Activated B cell treated with CpG ODN at 0.5 μM for 24 hours (primary cell): ENCODE results near the gene RNLS. TPM values are rescaled to one million over a fixed set of nuclear protein-coding genes. Genes with fewer than 3 reads are reported as not detected.

Experiments used
- ATAC-seq: fragments of 200-7000 bp; cut with Tn5 transposase; one replicate; pipeline ENCODE4 v1.10.0; 2021; ENCODE audit warnings: low read depth, mild to moderate bottlenecking, moderate library complexity
- CTCF ChIA-PET: fragments of 350-600 bp; sonication (Branson Sonifier 250); formaldehyde crosslinking; loops from one replicate; lab custom pipeline; 2021; ENCODE audit warnings: antibody characterized with exemption; lab: Charles Lee
- POLR2A ChIA-PET: fragments of 350-600 bp; sonication (Branson Sonifier 250); formaldehyde crosslinking; loops from one replicate; lab custom pipeline; 2021; ENCODE audit warnings: antibody characterized with exemption; lab: Charles Lee
- DNase-seq: peaks from one replicate; pipeline ENCODE4 v3.0.0; 2022
- H3K27ac Mint-ChIP-seq: one replicate; pipeline ENCODE4 v1.8.0; 2020; ENCODE audit warnings: mixed read lengths
- H3K27me3 Mint-ChIP-seq: one replicate; pipeline ENCODE4 v1.8.0; 2021; ENCODE audit warnings: mixed read lengths
- H3K36me3 Mint-ChIP-seq: one replicate; pipeline ENCODE4 v1.8.0; 2021; ENCODE audit warnings: low read depth, mixed read lengths
- H3K4me1 Mint-ChIP-seq: one replicate; pipeline ENCODE4 v1.8.0; 2021; ENCODE audit warnings: mixed read lengths
- H3K4me3 Mint-ChIP-seq: one replicate; pipeline ENCODE4 v1.8.0; 2020; ENCODE audit warnings: mild to moderate bottlenecking, mixed read lengths
- H3K9me3 Mint-ChIP-seq: one replicate; pipeline ENCODE4 v1.8.0; 2020; ENCODE audit warnings: mixed read lengths
- CTCF ChIP-seq: fragments of 200-600 bp; IDR thresholded peaks from one replicate; pipeline ENCODE4 v1.8.0; 2022; ENCODE audit warnings: antibody characterized with exemption, mild to moderate bottlenecking
- intact Hi-C: fragments of 100-400 bp; cut with micrococcal nuclease; formaldehyde crosslinking; loops from one replicate; pipeline ENCODE4 v1.15.1; 2024
- total RNA-seq: library from RNA; stranded (reverse); gene quantifications from 2 replicates; pipeline ENCODE4 v1.2.3, GENCODE V29; 2022

The RNLS gene
- total RNA-seq, 1 donor from 2014 or later, result 5.7 TPM

- Mint-ChIP-seq H3K36me3 (no peaks in the 10 kb centered on the region), H3K9me3 (no peaks in the 10 kb centered on the region), H3K4me3 (no peak overlapping the region), H3K4me1 (no peaks in the 10 kb centered on the region), H3K27ac (no peak overlapping the region), H3K27me3 (no peaks in the 10 kb centered on the region)
- ChIA-PET POLR2A (no interaction called here), CTCF (interaction anchor here (1.1 kb wide), 1 partner anchor 11 kb away, joined by 3 read pairs; no protein-coding TSS in a partner anchor)
- ATAC-seq (no peak), DNase-seq (no peak)
- TF ChIP-seq CTCF, result no peak
- intact Hi-C loops, result no loop called here
Measured at GRCh38 chr10:88226891-88227290, 356.2 kb downstream of the RNLS start.

- no peak for ATAC-seq
- no peaks in the 10 kb centered on the region for H3K9me3 Mint-ChIP-seq
- no peak for TF ChIP-seq CTCF
- ChIA-PET CTCF (no interaction called here), POLR2A (no interaction called here)
- intact Hi-C loops, result no loop called here
- H3K27me3 Mint-ChIP-seq, result no peaks in the 10 kb centered on the region
- H3K36me3 Mint-ChIP-seq, result no peaks in the 10 kb centered on the region
- H3K27ac Mint-ChIP-seq, result no peak overlapping the region
- H3K4me1 Mint-ChIP-seq, result no peaks in the 10 kb centered on the region
- no peak for DNase-seq
- no peak overlapping the region for H3K4me3 Mint-ChIP-seq
Measured at GRCh38 chr10:88226071-88226659, 357.0 kb downstream of the RNLS start.

Other genes starting within 250 kb of the RNLS start
- 0.07 and 0.31 TPM in 2 replicates for gene LIPJ, start 3.4 kb upstream of the RNLS start, total RNA-seq
- not detected in 2 replicates for gene LIPF, start 81.1 kb upstream of the RNLS start, total RNA-seq
- gene LIPK, start 122.9 kb upstream of the RNLS start, total RNA-seq, result not detected in 2 replicates
- 0.24 and 0.27 TPM in 2 replicates for gene LIPN, start 176.7 kb upstream of the RNLS start, total RNA-seq
- gene LIPM, start 219.4 kb upstream of the RNLS start, total RNA-seq, result not detected in 2 replicates